ENCODE results near the gene FAM184A. TPM values are rescaled to one million over a fixed set of nuclear protein-coding genes. Genes with fewer than 3 reads are reported as not detected.

The FAM184A gene
- total and polyA plus RNA-seq, 10 of the 15 experiments (the other 5 are each of a cell fraction or from before 2014, with no cell fraction given): 0.15 to 0.23 TPM; not detected in 8

DNA sequence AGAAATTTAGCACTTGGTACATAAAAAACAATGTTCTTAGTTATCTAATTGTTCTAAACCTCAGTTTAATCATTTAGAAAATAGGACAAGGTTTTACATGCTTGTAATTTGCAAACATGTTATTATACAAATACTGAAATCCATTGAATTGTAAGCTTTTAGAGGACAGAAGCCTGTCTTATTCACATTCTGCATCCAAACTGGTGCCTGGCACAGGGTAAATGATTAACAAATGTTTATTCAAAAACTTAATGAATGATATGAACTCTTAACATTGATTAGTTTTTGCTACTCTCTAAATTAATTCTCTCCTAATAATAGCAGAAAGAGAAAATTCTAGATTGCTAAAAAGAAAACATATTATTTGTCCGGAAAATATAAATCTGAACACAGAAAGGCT, 85.1 kb downstream of the FAM184A start:
- Histone ChIP-seq H3K36me3 (ENCODE audit: control insufficient read depth in 2 of 2, insufficient read depth in 2 of 2, low read length in 1 of 2) (no peaks in the 10 kb centered on the region), H3K4me2 (ENCODE audit: control insufficient read depth, insufficient read depth) (no peak overlapping the region), H3K27me3 (replicated peaks in 1 of 2; ENCODE audit: control insufficient read depth in 2 of 2, insufficient read depth in 2 of 2, low read length in 1 of 2) (no peaks in the 10 kb centered on the region), H2AFZ (ENCODE audit: control insufficient read depth, low read depth, low read length) (no peak overlapping the region), H3K4me1 (ENCODE audit: control insufficient read depth, insufficient read depth, low read length) (no peaks in the 10 kb centered on the region), H4K20me1 (ENCODE audit: control insufficient read depth, insufficient read depth) (no peaks in the 10 kb centered on the region), H3K9ac (ENCODE audit: control insufficient read depth, insufficient read depth, low read length) (no peak overlapping the region), H3K79me2 (ENCODE audit: control insufficient read depth, insufficient read depth, low read length) (no peaks in the 10 kb centered on the region), H3K27ac (ENCODE audit: control insufficient read depth, insufficient read depth) (no peak overlapping the region), H3K4me3 (no peak overlapping the region), H3K9me3 (replicated peaks; ENCODE audit: control insufficient read depth, insufficient read depth, low read length) (no peaks in the 10 kb centered on the region)
- RAD21 ChIA-PET (ENCODE audit: unreplicated experiment): no interaction called here
- TF ChIP-seq RUNX3 (IDR thresholded peaks at IDR 0.05; ENCODE audit: low read length): no peak
- TF ChIP-seq NR2F1 (conservative IDR thresholded peaks at IDR 0.05): no peak
- TF ChIP-seq, protein P1, sequence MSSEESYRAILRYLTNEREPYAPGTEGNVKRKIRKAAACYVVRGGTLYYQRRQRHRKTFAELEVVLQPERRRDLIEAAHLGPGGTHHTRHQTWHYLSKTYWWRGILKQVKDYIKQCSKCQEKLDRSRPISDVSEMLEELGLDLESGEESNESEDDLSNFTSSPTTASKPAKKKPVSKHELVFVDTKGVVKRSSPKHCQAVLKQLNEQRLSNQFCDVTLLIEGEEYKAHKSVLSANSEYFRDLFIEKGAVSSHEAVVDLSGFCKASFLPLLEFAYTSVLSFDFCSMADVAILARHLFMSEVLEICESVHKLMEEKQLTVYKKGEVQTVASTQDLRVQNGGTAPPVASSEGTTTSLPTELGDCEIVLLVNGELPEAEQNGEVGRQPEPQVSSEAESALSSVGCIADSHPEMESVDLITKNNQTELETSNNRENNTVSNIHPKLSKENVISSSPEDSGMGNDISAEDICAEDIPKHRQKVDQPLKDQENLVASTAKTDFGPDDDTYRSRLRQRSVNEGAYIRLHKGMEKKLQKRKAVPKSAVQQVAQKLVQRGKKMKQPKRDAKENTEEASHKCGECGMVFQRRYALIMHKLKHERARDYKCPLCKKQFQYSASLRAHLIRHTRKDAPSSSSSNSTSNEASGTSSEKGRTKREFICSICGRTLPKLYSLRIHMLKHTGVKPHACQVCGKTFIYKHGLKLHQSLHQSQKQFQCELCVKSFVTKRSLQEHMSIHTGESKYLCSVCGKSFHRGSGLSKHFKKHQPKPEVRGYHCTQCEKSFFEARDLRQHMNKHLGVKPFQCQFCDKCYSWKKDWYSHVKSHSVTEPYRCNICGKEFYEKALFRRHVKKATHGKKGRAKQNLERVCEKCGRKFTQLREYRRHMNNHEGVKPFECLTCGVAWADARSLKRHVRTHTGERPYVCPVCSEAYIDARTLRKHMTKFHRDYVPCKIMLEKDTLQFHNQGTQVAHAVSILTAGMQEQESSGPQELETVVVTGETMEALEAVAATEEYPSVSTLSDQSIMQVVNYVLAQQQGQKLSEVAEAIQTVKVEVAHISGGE (CRISPR knock-in tag; IDR thresholded peaks at IDR 0.05): no peak
- no peak for TF ChIP-seq YY1 (IDR thresholded peaks at IDR 0.05; ENCODE audit: low read depth, low read length)
- no peak for TF ChIP-seq FOS (IDR thresholded peaks at IDR 0.05; ENCODE audit: borderline replicate concordance, extremely low read depth, insufficient read length)
- no peak for TF ChIP-seq KLF5 (IDR thresholded peaks at IDR 0.05; ENCODE audit: partially characterized antibody)
- TF ChIP-seq DPF2 (IDR thresholded peaks at IDR 0.05): no peak
- no peak for TF ChIP-seq CEBPB (IDR thresholded peaks at IDR 0.05; ENCODE audit: borderline replicate concordance in 1 of 2, low read depth in 2 of 2, low read length in 2 of 2)
- CTCF ChIA-PET: no interaction called here
- SMC1A ChIA-PET (ENCODE audit: uncharacterized antibody, unreplicated experiment): no interaction called here
- 100% methylated on average over 1 of the region's 1 CpG for WGBS (ENCODE audit: insufficient coverage, insufficient replicate concordance, low lambda C conversion rate, missing lambda C conversion rate)
- no TSS peak for BruUV-seq (replicated peaks)
- in situ Hi-C loops (cut with MboI): no loop called here
- ATAC-seq (no peak), FAIRE-seq (no peak), DNase-seq (ENCODE audit: low read depth, low spot score) (no peak)
- POLR2A ChIA-PET: no interaction called here
- intact Hi-C loops (cut with micrococcal nuclease; ENCODE audit: unreplicated experiment): no loop called here

All from GM12878 (cell line).